BJ (cell line): ENCODE measurements around the gene ZNF140. TPM values are rescaled to one million over a fixed set of nuclear protein-coding genes. Genes with fewer than 3 reads are reported as not detected.

Experiments used
- CTCF ChIA-PET: fragments of 350-600 bp; formaldehyde crosslinking; extraction: SDS; loops from one replicate; lab custom pipeline; 2021; ENCODE audit warnings: antibody characterized with exemption, inconsistent platforms; lab: Yijun Ruan, JAX
- POLR2A ChIA-PET: fragments of 300-600 bp; sonication (Branson Sonifier 250); formaldehyde crosslinking; extraction: SDS; loops from one replicate; lab custom pipeline; 2021; ENCODE audit warnings: antibody characterized with exemption; lab: Charles Lee
- DNase-seq: peaks from one replicate; pipeline ENCODE4 v3.0.0-alpha.2; 2011; ENCODE audit warnings: low read depth
- H3K27me3 ChIP-seq: 2 replicates; pipeline ENCODE4 v1.6.0; 2011; ENCODE audit warnings: low read length; ENCODE audit not compliant: control insufficient read depth, insufficient read depth
- H3K36me3 ChIP-seq: 2 replicates; pipeline ENCODE4 v1.5.1; 2011; ENCODE audit warnings: low read length; ENCODE audit not compliant: control insufficient read depth, insufficient read depth
- H3K4me3 ChIP-seq: 2 replicates; pipeline ENCODE4 v1.5.1; 2011; ENCODE audit warnings: low read depth, mild to moderate bottlenecking, control low read depth, low read length
- CTCF ChIP-seq: IDR thresholded peaks from 2 replicates; pipeline ENCODE4 v1.5.1; 2011; ENCODE audit warnings: low read depth, mild to moderate bottlenecking, control low read depth, inconsistent platforms, low read length, moderate library complexity; ENCODE audit not compliant: insufficient read depth
- polyA plus RNA-seq: library from polyadenylated mRNA; depleted of rRNA; stranded (reverse); fragments of >200 nt; gene quantifications from 2 replicates; pipeline ENCODE4 v1.2.3, GENCODE V29; 2011

Gene ZNF140
- polyA plus RNA-seq, 1 experiment, result 11.8 TPM

- TF ChIP-seq CTCF, result no peak
- ChIA-PET CTCF (interaction anchor here (0.6 kb wide), 1 partner anchor 13 kb away, joined by 3 read pairs; no protein-coding TSS in a partner anchor), POLR2A (interaction anchor here (1.0 kb wide), 1 partner anchor 173 kb away, joined by 6 read pairs; no protein-coding TSS in a partner anchor)
- Histone ChIP-seq H3K4me3 (peak within 1 kb of the TSS; percentile 97), H3K36me3 (peaks cover 1% of the 10 kb centered on the region; the same call in 1 of the 2 replicates), H3K27me3 (no peaks in the 10 kb centered on the region; the same call in 1 of the 2 replicates)
- DNase-seq, result peak; percentile 76
These were observed 49.5 kb downstream of the ZNF140 start, which contains the start of the genes ZNF10 and ZNF891 for GRCh38 chr12:133130038-133130807. Gene ZNF10 (plus strand): TSS chr12:133130627. CDS start chr12:133144493, 13,866 bp downstream. Gene ZNF891 (minus strand): TSS chr12:133130274. CDS start chr12:133121918, 8,356 bp downstream.

GRCh38 chr12:133130808-133131128 is 50.0 kb downstream of the ZNF140 start:
- ChIA-PET CTCF (no interaction called here), POLR2A (no interaction called here)
- TF ChIP-seq CTCF, result no peak
- no peaks in the 10 kb centered on the region; the same call in 1 of the 2 replicates for H3K27me3 ChIP-seq
- no peak for DNase-seq
- no peaks in the 10 kb centered on the region; the same call in 1 of the 2 replicates for H3K36me3 ChIP-seq
- H3K4me3 ChIP-seq, result peak overlapping the region; percentile 97

- DNase-seq, result no peak
- ChIA-PET CTCF (no interaction called here), POLR2A (no interaction called here)
- no peak for TF ChIP-seq CTCF
- H3K36me3 ChIP-seq, result no peaks in the 10 kb centered on the region; the same call in none of the 2 replicates
- no peaks in the 10 kb centered on the region; the same call in 1 of the 2 replicates for H3K27me3 ChIP-seq
- no peak overlapping the region for H3K4me3 ChIP-seq
These were observed 55.0 kb downstream of the ZNF140 start for GRCh38 chr12:133135747-133136146.

GRCh38 chr12:133145981-133146380 is 65.3 kb downstream of the ZNF140 start:
- no peak for DNase-seq
- ChIA-PET POLR2A (no interaction called here), CTCF (no interaction called here)
- Histone ChIP-seq H3K27me3 (no peaks in the 10 kb centered on the region), H3K36me3 (no peaks in the 10 kb centered on the region), H3K4me3 (no peak overlapping the region)
- no peak for TF ChIP-seq CTCF

- peaks cover 11% of the 10 kb centered on the region for H3K36me3 ChIP-seq
- ChIA-PET POLR2A (no interaction called here), CTCF (no interaction called here)
- H3K4me3 ChIP-seq, result no peak overlapping the region
- no peak for DNase-seq
- TF ChIP-seq CTCF, result no peak
- H3K27me3 ChIP-seq, result no peaks in the 10 kb centered on the region
These were observed 75.5 kb downstream of the ZNF140 start for GRCh38 chr12:133156125-133156690.
